PC-9 (cell line): ENCODE data around the gene MGAT2. TPM values are rescaled to one million over a fixed set of nuclear protein-coding genes. Genes with fewer than 3 reads are reported as not detected.
"Not testable (repeated sequence)": the region's sequence is repeated elsewhere in the genome, so short reads cannot be mapped to it uniquely, and the experiment has no call there.

ENCODE experiments used
- BruUV-seq: library from RNA; stranded (reverse); fragments of 400-500 nt; replicated peaks from 2 replicates; lab custom pipeline; 2021; lab: Mats Ljungman, UMichigan
- CTCF ChIA-PET: fragments of 300-600 bp; sonication (Branson Sonifier 250); formaldehyde crosslinking; loops from one replicate; lab custom pipeline; 2022; ENCODE audit warnings: antibody characterized with exemption; lab: Charles Lee
- POLR2A ChIA-PET: fragments of 300-600 bp; sonication (Branson Sonifier 250); formaldehyde crosslinking; loops from one replicate; lab custom pipeline; 2022; ENCODE audit warnings: antibody characterized with exemption; ENCODE audit not compliant: unreplicated experiment; lab: Charles Lee
- DNase-seq, 2 experiments: peaks; one replicate each; pipeline versions ENCODE4 v3.0.0 to v3.0.0-alpha.2; 2015 to 2022; ENCODE audit warnings: mixed read lengths in 1 of 2
- H2AFZ ChIP-seq: fragments of 200-600 bp; sonication (generic); 2 replicates; pipeline ENCODE4 v1.8.1; 2017; ENCODE audit warnings: antibody characterized with exemption
- H3F3A ChIP-seq: fragments of 200-600 bp; sonication (generic); 2 replicates; pipeline ENCODE4 v1.8.1; 2017; ENCODE audit warnings: antibody characterized with exemption, mild to moderate bottlenecking, low read depth; ENCODE audit not compliant: insufficient read depth
- H3K27ac ChIP-seq: fragments of 200-600 bp; sonication (generic); 2 replicates; pipeline ENCODE4 v1.6.1; 2016; ENCODE audit warnings: mixed run types
- H3K27me3 ChIP-seq: fragments of 200-600 bp; sonication (generic); 2 replicates; pipeline ENCODE4 v1.6.1; 2016; ENCODE audit warnings: low read depth, mixed run types; ENCODE audit not compliant: insufficient read depth
- H3K36me3 ChIP-seq: fragments of 200-600 bp; sonication (generic); 2 replicates; pipeline ENCODE4 v1.6.1; 2016; ENCODE audit warnings: low read depth, mixed run types
- H3K4me1 ChIP-seq: fragments of 200-600 bp; sonication (generic); replicated peaks from 2 replicates; pipeline ENCODE4 v1.6.1; 2016; ENCODE audit warnings: mixed run types; ENCODE audit not compliant: insufficient read depth
- H3K4me2 ChIP-seq: fragments of 200-600 bp; sonication (generic); 2 replicates; pipeline ENCODE4 v1.6.1; 2017; ENCODE audit warnings: mixed run types
- H3K4me3 ChIP-seq: fragments of 200-600 bp; sonication (generic); 2 replicates; pipeline ENCODE4 v1.6.1; 2016; ENCODE audit warnings: mixed run types
- H3K79me2 ChIP-seq: fragments of 200-600 bp; sonication (generic); 2 replicates; pipeline ENCODE4 v1.6.1; 2017; ENCODE audit warnings: low read depth, mixed run types
- H3K9me2 ChIP-seq: fragments of 200-600 bp; sonication (generic); 2 replicates; pipeline ENCODE4 v1.8.1; 2017; ENCODE audit warnings: mild to moderate bottlenecking; ENCODE audit not compliant: insufficient read depth
- H3K9me3 ChIP-seq: fragments of 200-600 bp; sonication (generic); 2 replicates; pipeline ENCODE4 v1.8.1; 2016; ENCODE audit warnings: low read depth; ENCODE audit not compliant: insufficient read depth
- H4K20me1 ChIP-seq: fragments of 200-600 bp; sonication (generic); 2 replicates; pipeline ENCODE4 v1.8.1; 2017; ENCODE audit not compliant: insufficient read depth
- EZH2 ChIP-seq: fragments of 200-600 bp; sonication (generic); IDR thresholded peaks from 2 replicates; pipeline ENCODE4 v1.8.0; 2017; ENCODE audit warnings: antibody characterized with exemption, low read depth
- intact Hi-C: fragments of 100-400 bp; cut with micrococcal nuclease; formaldehyde crosslinking; loops from one replicate; pipeline ENCODE4 v1.10.0; 2022; ENCODE audit not compliant: unreplicated experiment
- total RNA-seq: library from RNA; stranded (reverse); gene quantifications from 2 replicates; pipeline ENCODE4 v1.2.3, GENCODE V29; 2021
- TF ChIP-seq, protein P1 (sequence below): fragments of 200-600 bp; sonication (generic); conservative IDR thresholded peaks from 2 replicates; pipeline ENCODE4 v1.6.1; 2017; ENCODE audit warnings: mixed run types, antibody characterized with exemption, mild to moderate bottlenecking, moderate library complexity

MGAT2 gene
- total RNA-seq, 1 experiment from 2014 or later = 22.0 TPM

DNA sequence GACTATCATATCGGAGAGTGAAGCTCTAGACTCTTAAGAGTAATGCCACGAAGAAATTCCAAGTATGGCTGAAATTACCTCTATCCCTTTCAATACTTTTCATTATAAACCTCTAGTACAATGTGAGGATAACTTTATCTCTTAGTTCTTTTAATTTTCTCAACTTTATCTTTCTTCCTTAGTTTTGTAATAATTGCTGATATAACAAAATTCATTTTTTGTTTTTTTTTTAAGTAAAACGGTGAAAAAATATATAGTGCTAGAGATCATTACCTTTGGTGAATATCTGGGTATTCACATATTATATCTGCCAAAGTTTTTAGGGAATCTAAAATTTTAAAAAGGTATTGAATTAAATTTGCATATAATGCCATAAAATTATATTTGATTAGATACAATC, 33.9 kb downstream of the MGAT2 start:
- Histone ChIP-seq H2AFZ (no peak overlapping the region), H3K4me1 (peaks cover 29% of the 10 kb centered on the region), H3K79me2 (peaks cover 5% of the 10 kb centered on the region; the same call in 1 of the 2 replicates), H3K36me3 (no peaks in the 10 kb centered on the region), H3K4me3 (no peak overlapping the region), H3K27ac (no peak overlapping the region), H3K9me2 (no peaks in the 10 kb centered on the region), H3K4me2 (no peak overlapping the region), H4K20me1 (no peaks in the 10 kb centered on the region), H3F3A (peaks cover 43% of the 10 kb centered on the region), H3K9me3 (no peaks in the 10 kb centered on the region), H3K27me3 (no peaks in the 10 kb centered on the region)
- intact Hi-C loops = no loop called here
- POLR2A ChIA-PET = no interaction called here
- CTCF ChIA-PET = no interaction called here
- no peak for DNase-seq
- TF ChIP-seq, protein P1, sequence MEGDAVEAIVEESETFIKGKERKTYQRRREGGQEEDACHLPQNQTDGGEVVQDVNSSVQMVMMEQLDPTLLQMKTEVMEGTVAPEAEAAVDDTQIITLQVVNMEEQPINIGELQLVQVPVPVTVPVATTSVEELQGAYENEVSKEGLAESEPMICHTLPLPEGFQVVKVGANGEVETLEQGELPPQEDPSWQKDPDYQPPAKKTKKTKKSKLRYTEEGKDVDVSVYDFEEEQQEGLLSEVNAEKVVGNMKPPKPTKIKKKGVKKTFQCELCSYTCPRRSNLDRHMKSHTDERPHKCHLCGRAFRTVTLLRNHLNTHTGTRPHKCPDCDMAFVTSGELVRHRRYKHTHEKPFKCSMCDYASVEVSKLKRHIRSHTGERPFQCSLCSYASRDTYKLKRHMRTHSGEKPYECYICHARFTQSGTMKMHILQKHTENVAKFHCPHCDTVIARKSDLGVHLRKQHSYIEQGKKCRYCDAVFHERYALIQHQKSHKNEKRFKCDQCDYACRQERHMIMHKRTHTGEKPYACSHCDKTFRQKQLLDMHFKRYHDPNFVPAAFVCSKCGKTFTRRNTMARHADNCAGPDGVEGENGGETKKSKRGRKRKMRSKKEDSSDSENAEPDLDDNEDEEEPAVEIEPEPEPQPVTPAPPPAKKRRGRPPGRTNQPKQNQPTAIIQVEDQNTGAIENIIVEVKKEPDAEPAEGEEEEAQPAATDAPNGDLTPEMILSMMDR = no peak
- no peak for TF ChIP-seq EZH2
- BruUV-seq = no TSS peak

DNA sequence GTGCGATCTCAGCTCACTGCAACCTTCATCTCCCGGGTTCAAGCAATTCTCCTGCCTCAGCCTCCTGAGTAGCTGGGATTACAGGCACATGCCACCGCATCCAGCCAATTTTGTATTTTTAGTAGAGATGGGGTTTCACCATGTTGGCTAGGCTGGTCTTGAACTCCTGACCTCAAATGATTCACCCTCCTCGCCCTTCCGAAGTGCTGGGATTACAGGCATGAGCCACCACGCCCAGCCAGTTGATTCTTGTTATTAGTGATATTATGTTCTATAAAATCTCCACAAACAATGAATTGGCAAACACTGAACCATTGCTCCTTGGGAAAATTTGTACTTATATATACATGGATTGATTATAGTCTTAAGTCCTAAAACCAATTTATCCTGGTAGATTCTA, 36.9 kb downstream of the MGAT2 start:
- H4K20me1 ChIP-seq, H3K79me2 ChIP-seq, CTCF ChIA-PET, POLR2A ChIA-PET, H3K27me3 ChIP-seq, H3K9me3 ChIP-seq, H3K9me2 ChIP-seq, BruUV-seq, H2AFZ ChIP-seq, intact Hi-C loops, H3K4me3 ChIP-seq, H3K36me3 ChIP-seq: not testable (repeated sequence)
- Histone ChIP-seq H3K4me2 (0 out of 2 replicates have a peak overlapping the region, but pooled peaks have one; percentile 28), H3F3A (peaks cover 43% of the 10 kb centered on the region), H3K4me1 (peaks cover 39% of the 10 kb centered on the region), H3K27ac (peak overlapping the region; percentile 10; the same call in 1 of the 2 replicates)
- peak in 1 of 2 experiments; percentile 39 for DNase-seq

DNA sequence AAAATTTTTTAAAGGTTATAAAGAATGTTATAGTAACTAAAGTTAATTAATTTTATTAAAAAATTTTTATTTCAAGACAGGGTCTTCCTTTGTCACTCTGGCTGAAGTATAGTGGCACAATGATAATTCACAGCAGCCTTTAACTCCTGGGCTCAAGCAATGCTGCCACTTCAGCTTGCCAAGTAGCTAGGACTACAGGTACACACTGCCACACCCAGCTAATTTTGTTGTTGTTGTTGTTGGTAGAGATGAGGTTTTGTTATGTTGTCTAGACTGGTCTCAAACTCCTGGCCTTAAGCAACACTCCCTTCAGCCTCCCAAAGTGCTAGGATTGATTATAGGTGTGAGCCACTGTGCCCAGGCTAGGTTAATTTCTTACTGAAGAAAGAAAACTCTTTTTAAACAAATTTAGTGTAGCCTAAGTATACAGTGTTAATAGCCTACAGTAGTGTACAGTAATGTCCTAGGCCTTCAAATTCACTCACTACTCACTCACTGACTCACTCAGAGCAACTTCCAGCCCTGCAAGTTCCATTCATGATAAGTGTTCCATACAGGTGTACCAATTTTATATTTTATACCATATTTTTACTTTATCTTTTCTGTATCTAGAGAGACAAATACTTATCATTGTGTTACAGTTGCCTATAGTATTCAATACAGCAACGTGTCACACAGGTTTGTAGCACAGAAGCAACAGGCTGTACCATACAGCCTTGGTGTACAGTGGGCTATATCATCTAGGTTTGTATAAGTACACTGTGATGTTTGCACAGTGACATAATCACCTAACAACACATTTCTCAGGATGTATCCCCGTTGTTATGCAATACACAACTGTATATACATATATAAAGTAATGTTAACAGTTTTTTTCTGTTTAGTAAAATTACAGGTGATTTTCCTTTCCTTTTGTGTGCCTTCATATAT, 39.2 kb downstream of the MGAT2 start:
- intact Hi-C loops = no loop called here
- no peaks in the 10 kb centered on the region for H3K9me3 ChIP-seq
- H3K4me2 ChIP-seq = peak overlapping the region; percentile 42
- H3K4me3 ChIP-seq = no peak overlapping the region
- 0 out of 2 replicates have a peak, but pooled peaks cover 4% of the 10 kb centered on the region for H4K20me1 ChIP-seq
- H3K27ac ChIP-seq = peak overlapping the region; percentile 71
- TF ChIP-seq, protein P1 = no peak
- TF ChIP-seq EZH2 = no peak
- H3F3A ChIP-seq = peaks cover 40% of the 10 kb centered on the region
- 0 out of 2 replicates have a peak, but pooled peaks cover 4% of the 10 kb centered on the region for H3K9me2 ChIP-seq
- CTCF ChIA-PET = no interaction called here
- H2AFZ ChIP-seq = no peak overlapping the region
- no peaks in the 10 kb centered on the region for H3K36me3 ChIP-seq
- H3K4me1 ChIP-seq = peaks cover 39% of the 10 kb centered on the region
- peak in 1 of 2 experiments; percentile 80 for DNase-seq
- POLR2A ChIA-PET = interaction anchor here (0.7 kb wide), 1 partner anchor 183 kb away, joined by 4 read pairs; no protein-coding TSS in a partner anchor
- H3K27me3 ChIP-seq = no peaks in the 10 kb centered on the region
- BruUV-seq = no TSS peak
- H3K79me2 ChIP-seq = peaks cover 5% of the 10 kb centered on the region; the same call in 1 of the 2 replicates
